Measurements from ENCODE around the gene RPS6KL1. TPM values are rescaled to one million over a fixed set of nuclear protein-coding genes. Genes with fewer than 3 reads are reported as not detected.

Gene RPS6KL1
- total RNA-seq, 5 donors from 2014 or later (not counting 1 experiment from before 2014, with no cell fraction given), result 3.2 to 15.3 (median 6.2) TPM

GRCh38 chr14:74897642-74898041 lies 25.4 kb downstream of the RPS6KL1 start:
- WGBS (ENCODE audit: insufficient coverage), result 100% methylated on average over 1 of the region's 4 CpGs
- CTCF ChIA-PET, result interaction anchor here (0.6 to 1.7 kb wide), 6 partner anchors 8 to 986 kb away, joined by 3 to 5 read pairs (median 3); no protein-coding TSS in a partner anchor
- H3K27ac ChIP-seq (ENCODE audit: low read length), result no peak overlapping the region
- H3K4me3 Mint-ChIP-seq, result no peak overlapping the region
- POLR2A ChIA-PET, result interaction anchor here (0.6 to 0.7 kb wide), 2 partner anchors 20 to 127 kb away, joined by 7 to 8 read pairs; no protein-coding TSS in a partner anchor
- H3K4me1 Mint-ChIP-seq, result peaks cover 0 to 5% (median 0%) of the 10 kb centered on the region in 3 donors
- no peaks in the 10 kb centered on the region for H3K9me3 ChIP-seq
- peaks cover 20 to 100% of the 10 kb centered on the region in 2 donors for H3K36me3 ChIP-seq (ENCODE audit: control insufficient read depth in 2 of 2, extremely low read depth in 1 of 2, insufficient read depth in 1 of 2, low read length in 1 of 2)
- ATAC-seq (replicated peaks in 1 of 4) (no peak), DNase-seq (no peak)
- H3K27me3 Mint-ChIP-seq, result no peaks in the 10 kb centered on the region
- no peaks in the 10 kb centered on the region for H3K27me3 ChIP-seq (replicated peaks in 1 of 2; ENCODE audit: control insufficient read depth in 2 of 2, extremely low read depth in 1 of 2, insufficient read depth in 2 of 2, low read length in 1 of 2)
- H3K9me3 Mint-ChIP-seq, result no peaks in the 10 kb centered on the region
- no peaks in the 10 kb centered on the region for H3K4me1 ChIP-seq (ENCODE audit: control insufficient read depth in 1 of 2, extremely low read depth in 1 of 2, insufficient read depth in 2 of 2, low read length in 2 of 2)
- H3K27ac Mint-ChIP-seq, result no peak overlapping the region
- no peak overlapping the region for H3K4me3 ChIP-seq (ENCODE audit: control insufficient read depth in 1 of 2, extremely low read depth in 1 of 2, low read length in 1 of 2)
- peaks cover 80% of the 10 kb centered on the region for H3K36me3 Mint-ChIP-seq

GRCh38 chr14:74896400-74896799 lies 26.7 kb downstream of the RPS6KL1 start:
- Mint-ChIP-seq H3K4me1 (peaks cover 0 to 5% (median 0%) of the 10 kb centered on the region in 3 donors), H3K4me3 (no peak overlapping the region), H3K36me3 (peaks cover 76% of the 10 kb centered on the region), H3K27me3 (no peaks in the 10 kb centered on the region), H3K9me3 (no peaks in the 10 kb centered on the region), H3K27ac (peak overlapping the region in 1 of 2 donors; percentile 7)
- H3K9me3 ChIP-seq, result no peaks in the 10 kb centered on the region
- H3K4me1 ChIP-seq (ENCODE audit: control insufficient read depth in 1 of 2, extremely low read depth in 1 of 2, insufficient read depth in 2 of 2, low read length in 2 of 2), result no peaks in the 10 kb centered on the region
- DNase-seq (no peak), ATAC-seq (replicated peaks in 1 of 4) (no peak)
- CTCF ChIA-PET, result interaction anchor here in 1 of 2 donors (0.9 to 1.7 kb wide), 2 partner anchors 9 to 35 kb away, joined by 4 read pairs; no protein-coding TSS in a partner anchor
- whole genome bisulfite sequencing (ENCODE audit: insufficient coverage), result 90% methylated on average over 1 of the region's 3 CpGs
- H3K27ac ChIP-seq (ENCODE audit: low read length), result no peak overlapping the region
- POLR2A ChIA-PET, result no interaction called here
- no peaks in the 10 kb centered on the region for H3K27me3 ChIP-seq (replicated peaks in 1 of 2; ENCODE audit: control insufficient read depth in 2 of 2, extremely low read depth in 1 of 2, insufficient read depth in 2 of 2, low read length in 1 of 2)
- H3K36me3 ChIP-seq (ENCODE audit: control insufficient read depth in 2 of 2, extremely low read depth in 1 of 2, insufficient read depth in 1 of 2, low read length in 1 of 2), result peaks cover 22 to 100% of the 10 kb centered on the region in 2 donors
- no peak overlapping the region for H3K4me3 ChIP-seq (ENCODE audit: control insufficient read depth in 1 of 2, extremely low read depth in 1 of 2, low read length in 1 of 2)

GRCh38 chr14:74893614-74894091 lies 29.4 kb downstream of the RPS6KL1 start:
- POLR2A ChIA-PET, result no interaction called here
- no CpG with 5 or more reads among the region's 4 CpGs for WGBS (ENCODE audit: insufficient coverage)
- H3K4me1 ChIP-seq (ENCODE audit: control insufficient read depth in 1 of 2, extremely low read depth in 1 of 2, insufficient read depth in 2 of 2, low read length in 2 of 2), result peaks cover 0 to 2% of the 10 kb centered on the region in 2 experiments
- Mint-ChIP-seq H3K4me3 (no peak overlapping the region), H3K9me3 (no peaks in the 10 kb centered on the region), H3K4me1 (peaks cover 2 to 11% (median 3%) of the 10 kb centered on the region in 3 donors), H3K27me3 (no peaks in the 10 kb centered on the region), H3K36me3 (peaks cover 69% of the 10 kb centered on the region), H3K27ac (peak overlapping the region in 1 of 2 donors; percentile 69)
- H3K27me3 ChIP-seq (replicated peaks in 1 of 2; ENCODE audit: control insufficient read depth in 2 of 2, extremely low read depth in 1 of 2, insufficient read depth in 2 of 2, low read length in 1 of 2), result no peaks in the 10 kb centered on the region
- DNase-seq, result no peak
- H3K9me3 ChIP-seq, result no peaks in the 10 kb centered on the region
- CTCF ChIA-PET, result interaction anchor here (1.1 to 2.0 kb wide), 5 partner anchors 12 to 33 kb away, joined by 3 to 12 read pairs (median 6); partner anchors contain the start of gene DLST (in 1 of the 2)
- ATAC-seq (replicated peaks in 1 of 4), result no peak
- no peak overlapping the region for H3K27ac ChIP-seq (ENCODE audit: low read length)
- no peak overlapping the region for H3K4me3 ChIP-seq (ENCODE audit: control insufficient read depth in 1 of 2, extremely low read depth in 1 of 2, low read length in 1 of 2)
- H3K36me3 ChIP-seq (ENCODE audit: control insufficient read depth in 2 of 2, extremely low read depth in 1 of 2, insufficient read depth in 1 of 2, low read length in 1 of 2), result peaks cover 12 to 98% of the 10 kb centered on the region in 2 donors

- no peak overlapping the region for H3K27ac ChIP-seq (ENCODE audit: low read length)
- H3K4me1 Mint-ChIP-seq, result peaks cover 12 to 20% (median 12%) of the 10 kb centered on the region in 3 donors
- no peaks in the 10 kb centered on the region for H3K9me3 ChIP-seq
- ATAC-seq (replicated peaks in 1 of 4) (no peak), DNase-seq (no peak)
- H3K4me1 ChIP-seq (ENCODE audit: control insufficient read depth in 1 of 2, extremely low read depth in 1 of 2, insufficient read depth in 2 of 2, low read length in 2 of 2), result peaks cover 2 to 7% of the 10 kb centered on the region in 2 experiments
- H3K4me3 ChIP-seq (ENCODE audit: control insufficient read depth in 1 of 2, extremely low read depth in 1 of 2, low read length in 1 of 2), result no peak overlapping the region
- 75% methylated on average over 3 of the region's 5 CpGs for WGBS (ENCODE audit: insufficient coverage)
- H3K9me3 Mint-ChIP-seq, result no peaks in the 10 kb centered on the region
- ChIA-PET POLR2A (interaction anchor here (0.6 to 0.8 kb wide), 3 partner anchors 10 to 17 kb away, joined by 3 to 4 read pairs (median 3); partner anchors contain the start of gene PROX2 (in 1 of the 2)), CTCF (interaction anchor here (0.6 to 2.0 kb wide), 7 partner anchors 10 to 394 kb away, joined by 3 to 12 read pairs (median 3); partner anchors contain the start of genes DLST (in 1 of the 2) and PROX2 (in 1 of the 2))
- peaks cover 12 to 89% of the 10 kb centered on the region in 2 donors for H3K36me3 ChIP-seq (ENCODE audit: control insufficient read depth in 2 of 2, extremely low read depth in 1 of 2, insufficient read depth in 1 of 2, low read length in 1 of 2)
- H3K4me3 Mint-ChIP-seq, result no peak overlapping the region
- H3K27ac Mint-ChIP-seq, result no peak overlapping the region
- no peaks in the 10 kb centered on the region for H3K27me3 ChIP-seq (replicated peaks in 1 of 2; ENCODE audit: control insufficient read depth in 2 of 2, extremely low read depth in 1 of 2, insufficient read depth in 2 of 2, low read length in 1 of 2)
- H3K27me3 Mint-ChIP-seq, result no peaks in the 10 kb centered on the region
- H3K36me3 Mint-ChIP-seq, result peaks cover 62% of the 10 kb centered on the region
These were observed 30.3 kb downstream of the RPS6KL1 start for GRCh38 chr14:74892745-74893144.

GRCh38 chr14:74891870-74892269 lies 31.2 kb downstream of the RPS6KL1 start:
- peak overlapping the region in 1 of 2 donors; percentile 16 for H3K27ac Mint-ChIP-seq
- ATAC-seq (replicated peaks in 1 of 4) (no peak), DNase-seq (no peak)
- POLR2A ChIA-PET, result interaction anchor here in 1 of 2 donors (0.8 kb wide), 1 partner anchor 14 kb away, joined by 3 read pairs; no protein-coding TSS in a partner anchor
- Histone ChIP-seq H3K27ac (ENCODE audit: low read length) (no peak overlapping the region), H3K9me3 (no peaks in the 10 kb centered on the region), H3K4me3 (ENCODE audit: control insufficient read depth in 1 of 2, extremely low read depth in 1 of 2, low read length in 1 of 2) (no peak overlapping the region), H3K36me3 (ENCODE audit: control insufficient read depth in 2 of 2, extremely low read depth in 1 of 2, insufficient read depth in 1 of 2, low read length in 1 of 2) (peaks cover 12 to 83% of the 10 kb centered on the region in 2 donors), H3K27me3 (replicated peaks in 1 of 2; ENCODE audit: control insufficient read depth in 2 of 2, extremely low read depth in 1 of 2, insufficient read depth in 2 of 2, low read length in 1 of 2) (no peaks in the 10 kb centered on the region), H3K4me1 (ENCODE audit: control insufficient read depth in 1 of 2, extremely low read depth in 1 of 2, insufficient read depth in 2 of 2, low read length in 2 of 2) (peaks cover 4 to 8% of the 10 kb centered on the region in 2 experiments)
- no peaks in the 10 kb centered on the region for H3K9me3 Mint-ChIP-seq
- WGBS (ENCODE audit: insufficient coverage), result 96% methylated on average over 5 of the region's 6 CpGs
- H3K4me3 Mint-ChIP-seq, result no peak overlapping the region
- no peaks in the 10 kb centered on the region for H3K27me3 Mint-ChIP-seq
- CTCF ChIA-PET, result interaction anchor here (0.6 to 1.3 kb wide), 2 partner anchors 9 to 395 kb away, joined by 3 to 4 read pairs; no protein-coding TSS in a partner anchor
- H3K4me1 Mint-ChIP-seq, result peaks cover 15 to 24% (median 16%) of the 10 kb centered on the region in 3 donors
- peaks cover 53% of the 10 kb centered on the region for H3K36me3 Mint-ChIP-seq

- Mint-ChIP-seq H3K27me3 (no peaks in the 10 kb centered on the region), H3K36me3 (peaks cover 50% of the 10 kb centered on the region), H3K27ac (no peak overlapping the region), H3K4me1 (peaks cover 30 to 40% (median 31%) of the 10 kb centered on the region in 3 donors), H3K4me3 (no peak overlapping the region), H3K9me3 (no peaks in the 10 kb centered on the region)
- H3K4me1 ChIP-seq (ENCODE audit: control insufficient read depth in 1 of 2, extremely low read depth in 1 of 2, insufficient read depth in 2 of 2, low read length in 2 of 2), result peaks cover 4 to 20% of the 10 kb centered on the region in 2 experiments
- ChIA-PET POLR2A (no interaction called here), CTCF (interaction anchor here in 1 of 2 donors (0.8 to 2.7 kb wide), 4 partner anchors 7 to 30 kb away, joined by 3 to 13 read pairs (median 7); no protein-coding TSS in a partner anchor)
- H3K36me3 ChIP-seq (ENCODE audit: control insufficient read depth in 2 of 2, extremely low read depth in 1 of 2, insufficient read depth in 1 of 2, low read length in 1 of 2), result peaks cover 5 to 76% of the 10 kb centered on the region in 2 donors
- no peaks in the 10 kb centered on the region for H3K27me3 ChIP-seq (replicated peaks in 1 of 2; ENCODE audit: control insufficient read depth in 2 of 2, extremely low read depth in 1 of 2, insufficient read depth in 2 of 2, low read length in 1 of 2)
- WGBS (ENCODE audit: insufficient coverage), result 100% methylated on average over 3 of the region's 6 CpGs
- H3K9me3 ChIP-seq, result no peaks in the 10 kb centered on the region
- ATAC-seq (replicated peaks in 1 of 4), result no peak
- no peak overlapping the region for H3K27ac ChIP-seq (ENCODE audit: low read length)
- no peak overlapping the region for H3K4me3 ChIP-seq (ENCODE audit: control insufficient read depth in 1 of 2, extremely low read depth in 1 of 2, low read length in 1 of 2)
- DNase-seq, result no peak
These were observed 32.8 kb downstream of the RPS6KL1 start for GRCh38 chr14:74890262-74890661.
